Kidney glomerular epithelial cell (primary cell): ENCODE results near the gene OLFM2.
"Not testable (repeated sequence)": the region's sequence is repeated elsewhere in the genome, so short reads cannot be mapped to it uniquely, and the experiment has no call there.

Source experiments
- DNase-seq: peaks from one replicate; lab custom pipeline; 2025; lab: John Stamatoyannopoulos, UW

OLFM2 gene

DNA sequence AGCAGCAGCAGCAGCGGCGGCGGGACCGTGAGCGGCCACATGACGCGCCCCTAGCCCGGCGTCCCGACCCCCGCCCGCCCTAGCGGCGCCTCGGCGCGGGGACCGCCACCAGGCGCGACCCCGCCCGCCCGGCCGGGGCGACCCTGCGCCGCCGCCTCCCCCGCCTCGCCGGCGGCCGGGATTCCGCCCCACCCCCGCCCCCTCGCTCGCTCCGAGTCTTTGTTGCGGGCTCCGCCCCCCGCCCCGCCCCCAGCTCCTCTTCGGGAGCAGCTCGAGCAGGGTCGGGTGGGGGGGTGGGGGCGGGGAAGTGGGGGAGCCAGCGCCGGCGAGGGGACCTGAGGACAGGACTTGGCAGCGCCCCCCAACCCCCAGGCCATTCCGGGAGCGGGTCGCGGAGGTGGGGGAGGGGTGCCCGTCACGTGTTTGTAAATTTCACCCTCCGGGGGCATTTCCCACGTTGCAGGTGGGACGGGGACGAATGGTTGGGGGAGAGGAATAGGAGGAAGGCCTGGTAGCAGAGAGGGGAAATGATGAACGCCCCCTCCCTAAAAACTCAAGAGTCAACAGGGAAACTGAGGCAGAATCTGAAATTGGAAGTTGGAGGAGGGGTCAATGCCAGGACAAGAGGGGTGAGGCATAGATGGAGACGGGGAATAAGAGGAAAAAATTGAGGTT is at the start of gene OLFM2:
Gene OLFM2, minus strand, starts transcription at position 190 of the 675 bp plus-strand sequence. Its CDS starts 149 bp downstream, at position 41.
- DNase-seq = no peak

GRCh38 chr19:9981406-9982260 is 45.3 kb upstream of the OLFM2 start:
- no peak for DNase-seq

- DNase-seq = no peak
Measured at GRCh38 chr19:9972103-9972502, 35.8 kb upstream of the OLFM2 start.

DNA sequence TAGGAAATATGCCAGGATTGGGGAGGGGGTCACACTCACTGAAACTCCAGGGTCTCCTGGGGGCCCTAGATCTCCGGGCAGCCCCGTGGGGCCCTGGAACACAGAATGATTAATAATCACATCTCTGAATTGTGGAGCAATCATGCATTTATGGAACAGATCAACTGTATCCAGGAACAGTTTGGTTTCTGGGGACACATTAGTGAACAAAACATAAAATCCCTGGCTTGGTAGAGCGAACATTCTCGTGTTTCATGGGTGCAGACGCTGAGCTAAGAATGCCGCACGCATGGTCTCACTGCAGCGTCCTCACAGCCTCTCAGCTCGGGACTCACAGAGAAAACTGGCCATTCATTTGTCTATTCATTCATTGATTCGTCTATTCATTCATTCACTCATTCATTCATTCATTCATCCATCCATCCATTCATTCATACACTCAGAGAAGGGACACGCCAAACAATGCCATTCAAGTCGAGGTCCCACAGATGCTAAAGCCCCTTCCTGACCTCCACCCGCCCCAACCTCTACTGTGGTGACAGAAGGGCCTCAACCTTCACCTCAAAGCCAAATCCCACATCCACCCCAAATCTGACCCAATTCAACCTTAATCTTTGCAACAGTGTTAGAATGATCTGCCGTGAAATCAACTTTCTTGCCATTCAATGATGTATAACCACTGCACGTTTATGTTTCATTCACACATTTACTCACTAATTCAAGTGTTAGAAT is 35.0 kb upstream of the OLFM2 start:
- no peak for DNase-seq

DNA sequence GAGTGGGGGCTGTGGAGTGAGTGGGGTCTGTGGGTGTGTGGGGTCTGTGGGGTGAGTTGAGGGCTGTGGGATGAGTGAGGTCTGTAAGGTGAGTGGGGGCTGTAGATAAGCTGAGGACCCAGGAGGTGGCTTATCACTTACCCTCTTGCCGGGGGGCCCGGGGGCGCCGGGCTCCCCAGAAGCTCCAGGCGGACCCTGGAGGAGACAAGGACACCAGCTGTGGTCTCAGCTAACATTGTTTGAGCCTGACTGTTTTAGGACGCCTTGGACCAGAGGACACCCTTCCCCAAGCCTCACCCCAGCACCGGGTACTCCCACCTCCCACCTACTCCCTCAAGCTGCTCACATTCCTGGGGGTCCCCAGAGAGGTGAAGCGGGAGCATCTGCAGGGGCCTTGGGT is 34.2 kb upstream of the OLFM2 start:
- no peak for DNase-seq

GRCh38 chr19:9969688-9969975 is 33.3 kb upstream of the OLFM2 start:
- DNase-seq = no peak

DNA sequence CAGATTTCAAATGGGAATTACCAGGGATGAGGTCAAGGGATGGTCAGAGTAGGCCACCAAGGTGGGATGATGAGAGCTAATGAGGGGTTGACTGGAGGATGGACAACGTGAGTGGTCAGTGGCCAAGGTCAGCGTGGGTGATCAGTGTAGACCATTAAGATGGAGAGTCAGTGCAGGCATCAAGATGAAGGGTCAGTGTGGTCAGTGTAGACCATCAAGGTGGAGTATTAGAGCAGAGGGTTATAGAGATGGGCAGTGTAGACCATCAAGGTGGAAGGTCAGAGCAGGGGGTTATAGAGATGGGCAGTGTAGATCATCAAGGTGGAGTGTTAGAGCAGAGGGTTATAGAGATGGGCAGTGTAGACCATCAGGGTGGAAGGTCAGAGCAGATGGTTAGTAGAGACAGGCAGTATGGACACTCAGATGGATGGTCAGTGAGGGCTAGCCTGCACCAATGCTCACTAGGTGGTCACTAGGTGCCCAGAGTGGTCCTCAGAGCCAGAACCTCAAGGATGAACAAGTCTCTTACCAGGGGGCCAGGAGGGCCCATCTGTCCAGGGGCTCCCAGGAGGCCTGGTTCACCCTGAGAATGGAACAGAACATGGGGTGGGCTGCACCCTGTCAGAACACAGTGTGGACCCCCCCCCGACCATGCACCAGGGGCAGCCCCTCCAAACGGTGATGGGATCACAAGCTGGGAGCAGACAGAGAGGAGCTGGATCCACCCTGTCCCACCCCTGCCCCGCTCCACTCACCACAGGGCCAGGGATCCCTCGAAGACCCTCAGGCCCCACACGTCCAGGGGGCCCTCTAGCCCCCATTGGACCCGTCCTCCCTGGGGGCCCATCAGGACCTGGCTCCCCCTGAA is 32.7 kb upstream of the OLFM2 start:
- no peak for DNase-seq

- DNase-seq = no peak
Measured at GRCh38 chr19:9967326-9967725, 31.0 kb upstream of the OLFM2 start.

GRCh38 chr19:9966448-9966847 is 30.1 kb upstream of the OLFM2 start:
- DNase-seq = no peak

GRCh38 chr19:9966024-9966423 is 29.7 kb upstream of the OLFM2 start:
- DNase-seq = no peak

DNA sequence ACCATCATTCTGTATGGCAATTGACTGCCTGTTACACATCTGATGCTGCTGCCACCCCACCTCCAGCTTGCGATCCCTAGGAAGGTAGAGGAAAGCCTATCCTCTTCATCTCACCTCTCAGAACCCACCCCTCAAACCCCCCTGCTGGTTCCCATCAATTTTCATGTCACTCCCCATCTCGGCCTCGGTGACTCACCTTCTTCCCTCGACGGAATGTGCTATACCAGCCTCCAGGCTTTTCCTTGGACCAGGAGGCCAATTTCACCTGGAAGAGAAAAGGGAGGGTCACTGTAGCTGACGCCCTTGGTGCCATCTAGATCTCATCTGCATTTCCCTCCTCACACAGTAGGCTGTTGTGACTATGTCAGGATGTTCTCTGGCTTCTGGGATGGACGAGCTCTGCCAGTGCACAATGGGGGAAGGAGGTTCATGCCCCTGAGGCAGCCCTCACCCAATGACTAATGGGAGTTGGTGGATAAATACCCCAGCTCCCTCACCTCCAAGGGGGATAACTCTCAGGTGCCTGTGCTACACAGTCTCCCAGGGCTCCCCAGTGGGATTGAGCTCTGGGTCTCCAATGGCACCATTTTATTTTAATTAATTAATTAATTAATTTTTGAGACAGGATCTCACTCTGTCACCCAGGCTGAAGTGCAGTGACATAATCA is 26.4 kb upstream of the OLFM2 start:
- DNase-seq = no peak

DNA sequence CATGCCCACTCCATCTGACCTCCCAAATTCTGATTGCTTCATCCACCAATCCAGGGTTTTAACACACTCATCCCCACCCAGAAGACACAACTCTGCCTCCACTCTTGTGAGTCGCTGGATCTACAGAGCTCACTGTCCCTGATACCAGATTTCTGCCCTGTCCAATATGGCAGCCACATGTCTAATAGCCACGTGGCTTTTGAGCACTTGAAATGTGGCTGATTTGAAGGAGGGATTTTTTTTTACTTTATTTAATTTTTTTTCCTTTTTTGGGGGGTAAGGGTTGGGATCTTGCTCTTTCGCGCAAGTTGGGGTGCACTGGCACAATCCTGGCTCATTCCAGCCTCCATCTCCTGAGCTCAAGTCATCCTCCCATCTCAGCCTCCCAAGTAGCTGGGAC is 24.8 kb upstream of the OLFM2 start:
- DNase-seq = no peak

GRCh38 chr19:9958379-9958821 is 22.1 kb upstream of the OLFM2 start:
- DNase-seq = no peak

- no peak for DNase-seq
Measured at GRCh38 chr19:9956956-9957355, 20.6 kb upstream of the OLFM2 start.

DNA sequence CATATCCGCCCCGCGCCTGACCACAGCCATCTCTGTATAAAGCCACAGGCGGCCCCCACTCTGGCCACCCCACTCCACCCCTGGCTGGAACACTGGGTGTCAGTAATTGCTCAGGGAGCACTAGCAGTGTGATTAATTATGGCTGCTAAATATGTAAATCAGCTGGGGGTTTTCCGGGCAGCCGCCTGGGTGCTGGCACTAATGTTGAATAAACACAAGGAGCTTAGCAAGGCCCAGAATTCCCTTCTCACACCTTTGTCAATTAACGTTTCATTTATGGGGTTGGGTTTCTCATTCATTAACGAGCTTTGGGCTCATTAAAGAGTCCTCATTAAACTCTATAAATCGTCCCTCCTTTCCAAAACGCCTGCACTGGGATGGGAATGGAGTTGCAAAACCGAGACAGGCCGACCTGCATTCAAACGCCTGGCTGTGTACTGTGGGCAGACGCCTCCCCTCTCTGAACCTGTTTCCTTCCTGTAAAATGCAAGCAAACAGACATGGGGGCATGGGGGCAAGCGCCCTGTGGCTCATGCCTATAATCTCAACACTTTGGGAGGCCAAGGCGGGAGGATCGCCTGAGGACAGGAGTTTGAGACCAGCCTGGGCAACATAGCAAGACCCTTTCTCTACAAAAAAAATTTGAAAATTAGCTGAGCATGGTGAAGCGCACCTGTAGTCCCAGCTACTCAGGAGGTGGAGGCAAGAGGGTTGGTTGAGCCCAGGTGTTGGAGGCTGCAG is 17.7 kb upstream of the OLFM2 start:
- DNase-seq = no peak

GRCh38 chr19:9952276-9952675 is 16.0 kb upstream of the OLFM2 start:
- DNase-seq = no peak

GRCh38 chr19:9947441-9947840 is 11.1 kb upstream of the OLFM2 start:
- DNase-seq = no peak

DNA sequence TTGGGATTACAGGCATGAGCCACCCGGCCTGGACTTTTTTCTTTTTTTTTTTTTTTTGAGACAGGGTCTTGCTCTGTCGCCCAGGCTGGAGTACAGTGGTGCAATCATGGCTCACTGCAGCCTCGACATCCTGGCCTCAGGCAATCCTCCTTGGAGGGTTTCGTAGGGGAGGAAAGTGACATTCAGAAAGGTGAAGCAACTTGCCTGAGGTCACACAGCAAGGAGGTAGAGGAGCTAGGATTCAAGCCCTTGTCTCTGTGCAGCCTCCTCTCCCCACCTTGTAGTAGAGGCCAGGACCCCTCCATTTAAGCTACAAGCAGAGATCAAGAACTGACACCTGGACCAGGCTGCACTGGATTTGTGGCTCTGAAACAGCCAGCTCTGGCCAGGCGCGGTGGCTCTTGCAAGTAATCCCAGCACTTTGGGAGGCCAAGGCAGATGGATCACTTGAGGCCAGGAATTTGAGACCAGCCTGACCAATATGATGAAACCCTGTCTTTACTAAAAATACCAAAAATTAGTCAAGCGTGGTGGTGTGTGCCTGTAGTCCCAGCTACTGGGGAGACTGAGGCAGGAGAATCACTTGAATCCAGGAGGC is 10.3 kb upstream of the OLFM2 start:
- not testable (repeated sequence) for DNase-seq

- DNase-seq = peak; percentile 89
Measured at GRCh38 chr19:9945319-9945966, 9.1 kb upstream of the OLFM2 start.

GRCh38 chr19:9943744-9944143 is 7.4 kb upstream of the OLFM2 start:
- DNase-seq = no peak
